OCI-LY1 (cell line): ENCODE results near the gene YJU2.

Source experiments
- CTCF ChIP-seq: fragments of 200-600 bp; sonication (generic), shearing (Covaris generic); IDR thresholded peaks from 2 replicates; pipeline ENCODE4 v1.5.1; 2017; ENCODE audit warnings: mild to moderate bottlenecking, antibody characterized with exemption, low read length, moderate library complexity, mixed read lengths
- EZH2 ChIP-seq: fragments of 200-600 bp; sonication (generic), shearing (Covaris generic); IDR thresholded peaks from 2 replicates; pipeline ENCODE4 v1.8.0; 2017; ENCODE audit warnings: borderline replicate concordance, mixed run types, mild to moderate bottlenecking, antibody characterized with exemption, low read length, moderate library complexity, mixed read lengths

GRCh38 chr19:4200940-4201542 lies 45.8 kb upstream of the YJU2 start:
- no peak for TF ChIP-seq CTCF
- no peak for TF ChIP-seq EZH2
